SW 1271 (cell line): ENCODE results near the gene FGFR1OP2.
"Not testable (repeated sequence)": the region's sequence is repeated elsewhere in the genome, so short reads cannot be mapped to it uniquely, and the experiment has no call there.

Experiments used
- DNase-seq, 2 experiments: peaks; one replicate each; lab custom pipeline; 2025; lab: John Stamatoyannopoulos, UW

FGFR1OP2 gene

GRCh38 chr12:26937863-26938700 is at the start of gene FGFR1OP2, which contains the start of gene INTS13:
Gene FGFR1OP2 (plus strand): TSS chr12:26938470. CDS start chr12:26954159, 15,689 bp downstream.
Gene INTS13 (minus strand): TSS chr12:26937981. CDS start chr12:26936803, 1,178 bp downstream.
- DNase-seq: peak; percentile 99 to 100

- no peak for DNase-seq
Observed at GRCh38 chr12:26890784-26891183, 47.5 kb upstream of the FGFR1OP2 start.

- DNase-seq: no peak
Observed at GRCh38 chr12:26891704-26892103, 46.6 kb upstream of the FGFR1OP2 start.

GRCh38 chr12:26895672-26896071 is 42.6 kb upstream of the FGFR1OP2 start:
- DNase-seq: no peak

GRCh38 chr12:26896913-26897312 is 41.4 kb upstream of the FGFR1OP2 start:
- no peak for DNase-seq

GRCh38 chr12:26903396-26903795 is 34.9 kb upstream of the FGFR1OP2 start:
- not testable (repeated sequence) for DNase-seq

GRCh38 chr12:26906024-26906423 is 32.2 kb upstream of the FGFR1OP2 start:
- DNase-seq: no peak

GRCh38 chr12:26906704-26907103 is 31.6 kb upstream of the FGFR1OP2 start:
- no peak for DNase-seq

- DNase-seq: no peak
Observed at GRCh38 chr12:26918321-26919215, 19.7 kb upstream of the FGFR1OP2 start.

GRCh38 chr12:26919216-26919555 is 19.1 kb upstream of the FGFR1OP2 start:
- DNase-seq: no peak

- no peak for DNase-seq
Observed at GRCh38 chr12:26921886-26922285, 16.4 kb upstream of the FGFR1OP2 start.

GRCh38 chr12:26928661-26929060 is 9.6 kb upstream of the FGFR1OP2 start:
- DNase-seq: no peak

- no peak for DNase-seq
Observed at GRCh38 chr12:26929590-26929989, 8.7 kb upstream of the FGFR1OP2 start.

GRCh38 chr12:26935636-26936378 is 2.5 kb upstream of the FGFR1OP2 start:
- no peak for DNase-seq

GRCh38 chr12:26936559-26937442 is 1.5 kb upstream of the FGFR1OP2 start:
- DNase-seq: no peak

- DNase-seq: no peak
Observed at GRCh38 chr12:26937443-26937862, 817 bp upstream of the FGFR1OP2 start.

GRCh38 chr12:26938701-26939062 is 412 bp downstream of the FGFR1OP2 start:
- peak in 1 of 2 experiments; percentile 69 for DNase-seq

- peak in 1 of 2 experiments; percentile 42 for DNase-seq
Observed at GRCh38 chr12:26939192-26939832, 1.0 kb downstream of the FGFR1OP2 start.

GRCh38 chr12:26939953-26940352 is 1.7 kb downstream of the FGFR1OP2 start:
- DNase-seq: no peak

GRCh38 chr12:26940516-26941214 is 2.4 kb downstream of the FGFR1OP2 start:
- DNase-seq: no peak
